T-helper 17 cell (primary cell): Measurements from ENCODE around the gene POMP. TPM values are rescaled to one million over a fixed set of nuclear protein-coding genes. Genes with fewer than 3 reads are reported as not detected.
A peak's percentile ranks its signal among the peaks of the same experiment; 100 is the strongest.

Source experiments
- ATAC-seq: fragments of 150-1000 bp; cut with Tn5 transposase; 2 replicates; pipeline ENCODE4 v1.10.0; 2021; ENCODE audit warnings: mild to moderate bottlenecking, moderate library complexity
- DNase-seq, 3 donors: peaks; one replicate each; pipeline versions ENCODE4 v3.0.0 to v3.0.0-alpha.2; 2020 to 2021
- H3K9me3 ChIP-seq: one replicate; pipeline ENCODE4 v1.7.0; 2013; ENCODE audit warnings: low read length, mild to moderate bottlenecking; ENCODE audit not compliant: control insufficient read depth, poor library complexity, severe bottlenecking
- H3K27ac Mint-ChIP-seq: one replicate; pipeline ENCODE4 v1.8.0; 2022; ENCODE audit warnings: mild to moderate bottlenecking, moderate library complexity, mixed read lengths
- H3K27me3 Mint-ChIP-seq: one replicate; pipeline ENCODE4 v1.8.0; 2022; ENCODE audit warnings: mixed read lengths
- H3K36me3 Mint-ChIP-seq: one replicate; pipeline ENCODE4 v1.8.0; 2022; ENCODE audit warnings: low read depth, mixed read lengths
- H3K4me1 Mint-ChIP-seq: one replicate; pipeline ENCODE4 v1.8.0; 2022; ENCODE audit warnings: mild to moderate bottlenecking, mixed read lengths
- H3K4me3 Mint-ChIP-seq: one replicate; pipeline ENCODE4 v1.8.0; 2022; ENCODE audit warnings: mild to moderate bottlenecking, moderate library complexity, mixed read lengths
- total RNA-seq, 4 donors: library from RNA in 2 of 4; stranded (reverse) in 2 of 4; gene quantifications; one replicate each; pipeline ENCODE4 v1.2.3 and lab custom pipeline; 2022 to 2026

POMP gene
- total RNA-seq, 2 donors from 2014 or later, result 22.9 to 29.4 TPM

- ATAC-seq (peak; percentile 99), DNase-seq (peak; percentile 91 to 94 (median 93))
- peak within 1 kb of the TSS; percentile 98 for H3K4me3 Mint-ChIP-seq
Measured at GRCh38 chr13:28718543-28719226, 59.8 kb downstream of the POMP start, which contains the start of gene SLC46A3. Gene SLC46A3 (minus strand): TSS chr13:28718970. CDS start chr13:28717998, 972 bp downstream.

DNA sequence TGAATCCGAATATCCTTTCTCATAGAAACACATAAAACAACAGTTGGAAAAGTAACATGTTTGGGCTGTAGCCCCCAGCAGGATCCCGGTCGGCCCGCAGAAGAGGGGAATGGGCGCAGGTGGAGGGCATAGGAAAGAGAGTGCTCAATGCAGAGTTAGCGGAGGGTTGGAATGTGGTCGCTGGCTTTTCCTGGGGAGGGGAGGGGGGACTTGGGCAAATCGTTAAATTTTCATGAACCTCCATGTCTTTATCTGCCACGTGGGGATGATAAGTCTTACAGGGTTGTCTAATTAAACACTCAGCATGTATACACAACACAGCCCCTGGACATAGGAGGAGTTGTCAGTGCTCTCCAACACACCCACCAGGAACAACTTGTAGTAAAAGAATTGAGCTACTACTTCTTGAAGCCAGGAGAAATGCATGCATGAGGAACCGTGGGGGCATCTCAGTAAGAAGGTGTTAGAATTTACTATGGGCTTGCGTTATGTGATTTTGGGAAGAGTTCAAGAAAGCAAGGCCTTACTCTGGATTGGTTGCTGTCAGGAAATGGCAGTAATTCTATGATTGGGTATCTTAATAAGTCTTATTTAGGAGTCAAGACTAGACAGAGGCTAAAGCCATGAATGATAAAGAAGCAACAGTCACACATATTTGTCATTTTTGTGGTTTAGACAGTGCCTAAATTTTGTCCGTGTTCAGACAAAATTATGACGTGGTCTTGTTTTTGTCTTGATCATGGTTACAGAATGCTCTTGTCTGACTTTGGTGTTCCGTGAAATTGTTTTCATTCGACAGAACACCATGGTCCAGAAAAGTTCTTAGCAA lies 60.5 kb downstream of the POMP start:
- no peak for ATAC-seq
- Mint-ChIP-seq H3K36me3 (peaks cover under 1% of the 10 kb centered on the region), H3K4me3 (peak overlapping the region; percentile 98), H3K27ac (peak overlapping the region; percentile 92), H3K27me3 (peaks cover 9% of the 10 kb centered on the region), H3K4me1 (peaks cover 21% of the 10 kb centered on the region)
- no peaks in the 10 kb centered on the region for H3K9me3 ChIP-seq
- no peak for DNase-seq

More at GRCh38 chr13:28718543-28719226, 59.8 kb downstream of the POMP start, which contains the start of gene SLC46A3:
- peak within 1 kb of the TSS; percentile 92 for H3K27ac Mint-ChIP-seq
- H3K9me3 ChIP-seq, result no peaks in the 10 kb centered on the region
- H3K36me3 Mint-ChIP-seq, result no peaks in the 10 kb centered on the region
- peaks cover under 1% of the 10 kb centered on the region for H3K27me3 Mint-ChIP-seq
- peaks cover 21% of the 10 kb centered on the region for H3K4me1 Mint-ChIP-seq

DNA sequence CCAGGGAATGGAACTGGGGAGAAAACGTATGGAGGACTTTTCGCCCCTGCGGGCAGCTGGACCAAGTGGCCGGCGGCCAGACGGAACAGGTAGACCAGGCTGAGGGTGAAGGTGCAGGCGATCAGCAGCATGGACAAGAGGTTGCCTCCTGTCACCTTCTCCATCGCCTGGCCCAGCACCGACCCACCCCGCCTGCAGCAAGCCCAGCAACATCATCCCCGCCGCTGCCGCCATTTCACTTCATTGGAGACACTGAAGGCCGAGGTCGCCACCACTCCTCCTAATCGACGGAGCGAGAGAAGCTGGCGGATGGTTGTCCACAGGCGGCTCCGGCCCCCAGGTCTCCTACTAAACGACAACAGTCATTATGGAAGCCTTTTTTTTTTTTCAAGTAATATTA lies 64.9 kb downstream of the POMP start:
- DNase-seq, result no peak
- no peak overlapping the region for H3K4me3 Mint-ChIP-seq
- H3K36me3 Mint-ChIP-seq, result peaks cover 7% of the 10 kb centered on the region
- H3K27ac Mint-ChIP-seq, result no peak overlapping the region
- H3K27me3 Mint-ChIP-seq, result peaks cover 38% of the 10 kb centered on the region
- peaks cover 6% of the 10 kb centered on the region for H3K4me1 Mint-ChIP-seq
- H3K9me3 ChIP-seq, result no peaks in the 10 kb centered on the region
- no peak for ATAC-seq

- DNase-seq (no peak), ATAC-seq (no peak)
- Mint-ChIP-seq H3K36me3 (peaks cover 7% of the 10 kb centered on the region), H3K27me3 (peaks cover 38% of the 10 kb centered on the region), H3K4me1 (no peaks in the 10 kb centered on the region), H3K4me3 (no peak overlapping the region), H3K27ac (no peak overlapping the region)
- H3K9me3 ChIP-seq, result no peaks in the 10 kb centered on the region
Measured at GRCh38 chr13:28725046-28725610, 66.2 kb downstream of the POMP start.

Other genes starting within 250 kb of the POMP start
- gene FLT1, start 164.0 kb upstream of the POMP start, total RNA-seq, result under 1 TPM; 0.27 to 0.42 TPM
- gene SLC46A3, start 59.8 kb downstream of the POMP start, total RNA-seq, result 10 to 100 TPM; 10.8 to 11.7 TPM
- gene MTUS2, start 161.2 kb downstream of the POMP start, total RNA-seq, result 1 to 10 TPM; 1.9 to 4.9 TPM